ENCODE data around the gene TBC1D13. TPM values are rescaled to one million over a fixed set of nuclear protein-coding genes. Genes with fewer than 3 reads are reported as not detected.
"Not testable (repeated sequence)": the region's sequence is repeated elsewhere in the genome, so short reads cannot be mapped to it uniquely, and the experiment has no call there.

The TBC1D13 gene
- total RNA-seq, 1 donor from 2014 or later, result 12.3 TPM

GRCh38 chr9:128785427-128785826, 1.6 kb upstream of the TBC1D13 start:
- no peak for DNase-seq (ENCODE audit: low read depth, low spot score)

GRCh38 chr9:128787659-128788058, 606 bp downstream of the TBC1D13 start:
- no peak for DNase-seq (ENCODE audit: low read depth, low spot score)

GRCh38 chr9:128788445-128788844, 1.4 kb downstream of the TBC1D13 start:
- DNase-seq (ENCODE audit: low read depth, low spot score), result no peak

- no peak for DNase-seq (ENCODE audit: low read depth, low spot score)
Observed at GRCh38 chr9:128790536-128790935, 3.5 kb downstream of the TBC1D13 start.

- no peak for DNase-seq (ENCODE audit: low read depth, low spot score)
Observed at GRCh38 chr9:128792134-128792533, 5.1 kb downstream of the TBC1D13 start.

- DNase-seq (ENCODE audit: low read depth, low spot score), result no peak
Observed at GRCh38 chr9:128792978-128793686, 6.1 kb downstream of the TBC1D13 start.

GRCh38 chr9:128794961-128795360, 7.9 kb downstream of the TBC1D13 start:
- not testable (repeated sequence) for DNase-seq (ENCODE audit: low read depth, low spot score)

- DNase-seq (ENCODE audit: low read depth, low spot score), result no peak
Observed at GRCh38 chr9:128798896-128799295, 11.8 kb downstream of the TBC1D13 start.

- no peak for DNase-seq (ENCODE audit: low read depth, low spot score)
Observed at GRCh38 chr9:128800061-128800460, 13.0 kb downstream of the TBC1D13 start.

GRCh38 chr9:128802482-128802881, 15.4 kb downstream of the TBC1D13 start:
- no peak for DNase-seq (ENCODE audit: low read depth, low spot score)

- no peak for DNase-seq (ENCODE audit: low read depth, low spot score)
Observed at GRCh38 chr9:128805661-128806060, 18.6 kb downstream of the TBC1D13 start.

GRCh38 chr9:128807827-128808226, 20.8 kb downstream of the TBC1D13 start:
- DNase-seq (ENCODE audit: low read depth, low spot score), result no peak

- DNase-seq (ENCODE audit: low read depth, low spot score), result no peak
Observed at GRCh38 chr9:128808543-128808942, 21.5 kb downstream of the TBC1D13 start.

GRCh38 chr9:128809036-128809599, 22.1 kb downstream of the TBC1D13 start:
- DNase-seq (ENCODE audit: low read depth, low spot score), result no peak

GRCh38 chr9:128809831-128810230, 22.8 kb downstream of the TBC1D13 start:
- DNase-seq (ENCODE audit: low read depth, low spot score), result no peak

- DNase-seq (ENCODE audit: low read depth, low spot score), result no peak
Observed at GRCh38 chr9:128810873-128811272, 23.8 kb downstream of the TBC1D13 start.

GRCh38 chr9:128818099-128818838, 31.2 kb downstream of the TBC1D13 start, which contains the start of gene ENDOG:
Gene ENDOG, plus strand, starts transcription at chr9:128818500. Its CDS starts 185 bp downstream, at chr9:128818685.
- DNase-seq (ENCODE audit: low read depth, low spot score), result peak; percentile 85

- DNase-seq (ENCODE audit: low read depth, low spot score), result no peak
Observed at GRCh38 chr9:128818839-128819715, 32.0 kb downstream of the TBC1D13 start.

- DNase-seq (ENCODE audit: low read depth, low spot score), result no peak
Observed at GRCh38 chr9:128819716-128820664, 32.9 kb downstream of the TBC1D13 start.
